MM.1S (cell line): Measurements from ENCODE around the gene GABBR1.

Experiments used
- DNase-seq: peaks from one replicate; pipeline ENCODE4 v3.0.0-alpha.2; 2015
- H2AFZ ChIP-seq: fragments of 300-600 bp; sonication (generic); 2 replicates; pipeline ENCODE4 v1.6.0; 2016; ENCODE audit warnings: antibody characterized with exemption, low read length
- H3F3A ChIP-seq: fragments of 300-600 bp; sonication (generic); 2 replicates; pipeline ENCODE4 v1.6.1; 2016; ENCODE audit warnings: mild to moderate bottlenecking, antibody characterized with exemption, low read length, moderate library complexity, mixed read lengths; ENCODE audit not compliant: insufficient read depth
- H3K27ac ChIP-seq: fragments of 300-600 bp; sonication (generic); 2 replicates; pipeline ENCODE4 v1.5.1; 2016; ENCODE audit warnings: mild to moderate bottlenecking, low read length
- H3K27me3 ChIP-seq: fragments of 300-600 bp; sonication (generic); replicated peaks from 2 replicates; pipeline ENCODE4 v1.6.0; 2016; ENCODE audit warnings: low read length; ENCODE audit not compliant: insufficient read depth
- H3K36me3 ChIP-seq: fragments of 300-600 bp; sonication (generic); replicated peaks from 2 replicates; pipeline ENCODE4 v1.6.1; 2016; ENCODE audit warnings: mild to moderate bottlenecking, low read length, mixed read lengths; ENCODE audit not compliant: insufficient read depth
- H3K4me1 ChIP-seq: fragments of 300-600 bp; sonication (generic); 2 replicates; pipeline ENCODE4 v1.6.1; 2016; ENCODE audit warnings: low read length, mixed read lengths
- H3K4me2 ChIP-seq: fragments of 300-600 bp; sonication (generic); 2 replicates; pipeline ENCODE4 v1.6.0; 2016; ENCODE audit warnings: low read depth, low read length
- H3K4me3 ChIP-seq: fragments of 300-600 bp; sonication (generic); 2 replicates; pipeline ENCODE4 v1.5.1; 2016; ENCODE audit warnings: low read length, mixed read lengths
- H3K79me2 ChIP-seq: fragments of 300-600 bp; sonication (generic); 2 replicates; pipeline ENCODE4 v1.6.1; 2016; ENCODE audit warnings: mixed run types, low read length, mixed read lengths
- H3K9ac ChIP-seq: fragments of 300-600 bp; sonication (generic); 2 replicates; pipeline ENCODE4 v1.6.1; 2016; ENCODE audit warnings: low read length, mixed read lengths
- H3K9me2 ChIP-seq: fragments of 300-600 bp; sonication (generic); replicated peaks from 2 replicates; pipeline ENCODE4 v1.6.1; 2016; ENCODE audit warnings: mild to moderate bottlenecking, low read length, mixed read lengths; ENCODE audit not compliant: insufficient read depth
- H3K9me3 ChIP-seq: fragments of 300-600 bp; sonication (generic); replicated peaks from 2 replicates; pipeline ENCODE4 v1.6.1; 2016; ENCODE audit warnings: mild to moderate bottlenecking, low read length, mixed read lengths; ENCODE audit not compliant: insufficient read depth
- H4K20me1 ChIP-seq: fragments of 300-600 bp; sonication (generic); 2 replicates; pipeline ENCODE4 v1.6.1; 2016; ENCODE audit warnings: mild to moderate bottlenecking, low read length, moderate library complexity, mixed read lengths; ENCODE audit not compliant: insufficient read depth
- EZH2 ChIP-seq: fragments of 300-600 bp; sonication (generic); optimal IDR thresholded peaks from 2 replicates; pipeline ENCODE3; 2017; ENCODE audit warnings: low read depth, mild to moderate bottlenecking, antibody characterized with exemption, low read length, mixed read lengths
- EZH2phosphoT487 ChIP-seq: fragments of 300-600 bp; sonication (generic); IDR thresholded peaks from 2 replicates; pipeline ENCODE4 v1.6.1; 2018; ENCODE audit warnings: antibody characterized with exemption, low read length
- TF ChIP-seq, protein P1 (sequence below): fragments of 300-600 bp; sonication (generic); IDR thresholded peaks from 2 replicates; pipeline ENCODE4 v1.5.1; 2016; ENCODE audit warnings: antibody characterized with exemption, low read length, mixed read lengths

GABBR1 gene

GRCh38 chr6:29591677-29592076 lies 41.3 kb downstream of the GABBR1 start:
- Histone ChIP-seq H3F3A (no peaks in the 10 kb centered on the region), H3K27ac (no peak overlapping the region), H3K27me3 (no peaks in the 10 kb centered on the region), H2AFZ (no peak overlapping the region), H3K9me2 (no peaks in the 10 kb centered on the region), H3K9ac (no peak overlapping the region), H3K4me2 (no peak overlapping the region), H3K4me3 (no peak overlapping the region), H3K9me3 (no peaks in the 10 kb centered on the region), H3K79me2 (no peaks in the 10 kb centered on the region), H3K4me1 (no peaks in the 10 kb centered on the region), H3K36me3 (no peaks in the 10 kb centered on the region), H4K20me1 (no peaks in the 10 kb centered on the region)
- no peak for TF ChIP-seq EZH2
- DNase-seq = no peak

GRCh38 chr6:29590218-29590808 lies 42.7 kb downstream of the GABBR1 start:
- no peaks in the 10 kb centered on the region for H3K79me2 ChIP-seq
- H3K27me3 ChIP-seq = no peaks in the 10 kb centered on the region
- H2AFZ ChIP-seq = no peak overlapping the region
- H3F3A ChIP-seq = no peaks in the 10 kb centered on the region
- H3K4me3 ChIP-seq = no peak overlapping the region
- H3K27ac ChIP-seq = no peak overlapping the region
- no peaks in the 10 kb centered on the region for H3K9me3 ChIP-seq
- TF ChIP-seq, protein P1, sequence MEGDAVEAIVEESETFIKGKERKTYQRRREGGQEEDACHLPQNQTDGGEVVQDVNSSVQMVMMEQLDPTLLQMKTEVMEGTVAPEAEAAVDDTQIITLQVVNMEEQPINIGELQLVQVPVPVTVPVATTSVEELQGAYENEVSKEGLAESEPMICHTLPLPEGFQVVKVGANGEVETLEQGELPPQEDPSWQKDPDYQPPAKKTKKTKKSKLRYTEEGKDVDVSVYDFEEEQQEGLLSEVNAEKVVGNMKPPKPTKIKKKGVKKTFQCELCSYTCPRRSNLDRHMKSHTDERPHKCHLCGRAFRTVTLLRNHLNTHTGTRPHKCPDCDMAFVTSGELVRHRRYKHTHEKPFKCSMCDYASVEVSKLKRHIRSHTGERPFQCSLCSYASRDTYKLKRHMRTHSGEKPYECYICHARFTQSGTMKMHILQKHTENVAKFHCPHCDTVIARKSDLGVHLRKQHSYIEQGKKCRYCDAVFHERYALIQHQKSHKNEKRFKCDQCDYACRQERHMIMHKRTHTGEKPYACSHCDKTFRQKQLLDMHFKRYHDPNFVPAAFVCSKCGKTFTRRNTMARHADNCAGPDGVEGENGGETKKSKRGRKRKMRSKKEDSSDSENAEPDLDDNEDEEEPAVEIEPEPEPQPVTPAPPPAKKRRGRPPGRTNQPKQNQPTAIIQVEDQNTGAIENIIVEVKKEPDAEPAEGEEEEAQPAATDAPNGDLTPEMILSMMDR = no peak
- TF ChIP-seq EZH2phosphoT487 (no peak), EZH2 (no peak)
- H3K9ac ChIP-seq = no peak overlapping the region
- no peaks in the 10 kb centered on the region for H3K9me2 ChIP-seq
- no peaks in the 10 kb centered on the region for H3K36me3 ChIP-seq
- no peak overlapping the region for H3K4me2 ChIP-seq
- no peak for DNase-seq
- no peaks in the 10 kb centered on the region for H3K4me1 ChIP-seq
- no peaks in the 10 kb centered on the region for H4K20me1 ChIP-seq

DNA sequence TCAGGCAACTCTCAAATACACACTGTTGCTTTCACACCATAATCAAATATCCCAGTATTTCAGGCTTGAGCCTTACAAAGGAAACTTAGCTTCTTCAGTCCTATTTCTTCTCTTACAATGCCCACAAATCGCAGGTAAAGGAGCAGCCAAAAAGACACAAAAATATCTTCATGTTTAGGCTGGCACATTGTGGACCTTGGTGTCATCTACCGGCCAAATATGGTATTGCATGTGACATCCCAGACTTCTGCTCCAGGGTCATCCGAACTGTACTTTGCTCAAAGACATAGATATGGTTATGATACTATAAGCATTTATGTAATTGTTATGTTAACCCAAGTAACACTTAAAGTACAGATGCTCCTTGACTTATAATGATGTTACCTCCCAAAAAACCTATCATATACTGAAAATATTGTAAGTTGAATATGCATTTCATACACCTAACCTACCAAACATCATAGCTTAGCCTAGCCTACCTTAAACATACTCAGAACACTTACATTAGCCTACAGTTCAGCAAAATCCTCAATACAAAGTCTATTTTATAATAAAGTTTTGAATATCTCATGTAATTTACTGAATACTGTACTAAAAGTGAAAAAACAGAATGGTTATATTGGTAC lies 43.4 kb downstream of the GABBR1 start:
- peak; percentile 42 for DNase-seq

More for the DNA sequence above, 43.4 kb downstream of the GABBR1 start:
- Histone ChIP-seq H3K4me1 (no peaks in the 10 kb centered on the region), H3F3A (no peaks in the 10 kb centered on the region), H3K27me3 (no peaks in the 10 kb centered on the region), H4K20me1 (no peaks in the 10 kb centered on the region), H3K4me2 (no peak overlapping the region), H3K27ac (no peak overlapping the region), H3K9me3 (no peaks in the 10 kb centered on the region), H3K9ac (no peak overlapping the region), H3K4me3 (no peak overlapping the region), H2AFZ (no peak overlapping the region), H3K9me2 (no peaks in the 10 kb centered on the region), H3K36me3 (no peaks in the 10 kb centered on the region), H3K79me2 (no peaks in the 10 kb centered on the region)
- TF ChIP-seq EZH2 (no peak), EZH2phosphoT487 (no peak)
- TF ChIP-seq, protein P1 = peak; percentile 93
